ENCODE results near the gene MTHFD2. TPM values are rescaled to one million over a fixed set of nuclear protein-coding genes. Genes with fewer than 3 reads are reported as not detected.

MTHFD2 gene
- total and polyA plus RNA-seq, 8 donors, result 10.2 to 288 (median 26.8) TPM

GRCh38 chr2:74249406-74250122 lies 51.1 kb downstream of the MTHFD2 start:
- intact Hi-C loops (cut with DNase I), result no loop called here
- no peak for TF ChIP-seq CTCF (IDR thresholded peaks at IDR 0.05)
- no peak for ATAC-seq
- Histone ChIP-seq H3K9me3 (no peaks in the 10 kb centered on the region), H3K27me3 (no peaks in the 10 kb centered on the region), H3K27ac (no peak overlapping the region), H3K4me1 (no peaks in the 10 kb centered on the region), H3K4me3 (no peak overlapping the region), H3K36me3 (no peaks in the 10 kb centered on the region)
- FAIRE-seq, result no peak
- 57% methylated on average over 6 of the region's 6 CpGs for WGBS, 2 donors
- DNase-seq, result no peak

GRCh38 chr2:74250189-74250631 lies 51.8 kb downstream of the MTHFD2 start:
- DNase-seq (peak in 3 of 6 donors; percentile 41 to 75 (median 46)), ATAC-seq (peak; percentile 55 to 88 (median 83)), FAIRE-seq (no peak)
- Histone ChIP-seq H3K27me3 (no peaks in the 10 kb centered on the region), H3K27ac (no peak overlapping the region), H3K9me3 (no peaks in the 10 kb centered on the region), H3K4me1 (no peaks in the 10 kb centered on the region), H3K36me3 (no peaks in the 10 kb centered on the region), H3K4me3 (no peak overlapping the region)
- intact Hi-C loops (cut with DNase I), result no loop called here
- peak; percentile 56 to 66 (median 61) for TF ChIP-seq CTCF (IDR thresholded peaks at IDR 0.05)
- WGBS, 2 donors, result 22 to 24% methylated on average over 10 of the region's 10 CpGs

- intact Hi-C loops (cut with DNase I), result no loop called here
- Histone ChIP-seq H3K27ac (no peak overlapping the region), H3K4me3 (no peak overlapping the region), H3K36me3 (no peaks in the 10 kb centered on the region), H3K4me1 (no peaks in the 10 kb centered on the region), H3K9me3 (no peaks in the 10 kb centered on the region), H3K27me3 (no peaks in the 10 kb centered on the region)
- ATAC-seq (no peak), FAIRE-seq (no peak), DNase-seq (no peak)
- WGBS, 2 donors, result 70 to 71% methylated on average over 5 to 10 of the region's 10 CpGs
- no peak for TF ChIP-seq CTCF (IDR thresholded peaks at IDR 0.05)
These were observed 53.6 kb downstream of the MTHFD2 start for GRCh38 chr2:74252036-74252435.

GRCh38 chr2:74252862-74253261 lies 54.4 kb downstream of the MTHFD2 start:
- 69 to 79% methylated on average over 9 of the region's 9 CpGs for whole genome bisulfite sequencing, 2 donors
- H3K27me3 ChIP-seq, result no peaks in the 10 kb centered on the region
- FAIRE-seq, result no peak
- intact Hi-C loops (cut with DNase I), result no loop called here
- no peaks in the 10 kb centered on the region for H3K4me1 ChIP-seq
- TF ChIP-seq CTCF (IDR thresholded peaks at IDR 0.05), result no peak
- H3K9me3 ChIP-seq, result no peaks in the 10 kb centered on the region
- DNase-seq, result no peak
- no peaks in the 10 kb centered on the region for H3K36me3 ChIP-seq
- no peak overlapping the region for H3K4me3 ChIP-seq
- ATAC-seq, result no peak
- H3K27ac ChIP-seq, result no peak overlapping the region

GRCh38 chr2:74253306-74253970 lies 55.0 kb downstream of the MTHFD2 start:
- ATAC-seq (no peak), DNase-seq (no peak), FAIRE-seq (no peak)
- Histone ChIP-seq H3K27me3 (no peaks in the 10 kb centered on the region), H3K9me3 (no peaks in the 10 kb centered on the region), H3K4me3 (no peak overlapping the region), H3K4me1 (no peaks in the 10 kb centered on the region), H3K27ac (no peak overlapping the region), H3K36me3 (no peaks in the 10 kb centered on the region)
- 53 to 67% methylated on average over 7 of the region's 7 CpGs for WGBS, 2 donors
- intact Hi-C loops (cut with DNase I), result no loop called here
- TF ChIP-seq CTCF (IDR thresholded peaks at IDR 0.05), result no peak
